SU-DHL-6 (cell line): ENCODE measurements around the gene PPP1R12B.
"Not testable (repeated sequence)": the region's sequence is repeated elsewhere in the genome, so short reads cannot be mapped to it uniquely, and the experiment has no call there.

Experiments used
- CTCF ChIP-seq: fragments of 200-600 bp; sonication (generic); IDR thresholded peaks from one replicate; pipeline ENCODE4 v1.5.1; 2017; ENCODE audit warnings: antibody characterized with exemption, mild to moderate bottlenecking, low read length, moderate library complexity; ENCODE audit not compliant: insufficient read depth, poor library complexity, severe bottlenecking
- EZH2phosphoT487 ChIP-seq: fragments of 200-600 bp; sonication (generic), shearing (Covaris generic); conservative IDR thresholded peaks from 2 replicates; pipeline ENCODE4 v1.6.1; 2018; ENCODE audit warnings: mild to moderate bottlenecking, antibody characterized with exemption, low read length, moderate library complexity, mixed read lengths

- not testable (repeated sequence) for TF ChIP-seq CTCF, EZH2phosphoT487
Observed at GRCh38 chr1:202459470-202460142, 111.1 kb downstream of the PPP1R12B start.
